Measurements from ENCODE around the gene ADARB2. TPM values are rescaled to one million over a fixed set of nuclear protein-coding genes. Genes with fewer than 3 reads are reported as not detected.
"Not testable (repeated sequence)": the region's sequence is repeated elsewhere in the genome, so short reads cannot be mapped to it uniquely, and the experiment has no call there.

Gene ADARB2
- total and polyA plus RNA-seq, 7 donors, result 0.05 to 0.39 (median 0.15) TPM; not detected in 2

GRCh38 chr10:1538121-1538520 lies 199.2 kb downstream of the ADARB2 start:
- intact Hi-C loops (cut with DNase I), result no loop called here
- peak in 1 of 2 donors; percentile 8 for DNase-seq

DNA sequence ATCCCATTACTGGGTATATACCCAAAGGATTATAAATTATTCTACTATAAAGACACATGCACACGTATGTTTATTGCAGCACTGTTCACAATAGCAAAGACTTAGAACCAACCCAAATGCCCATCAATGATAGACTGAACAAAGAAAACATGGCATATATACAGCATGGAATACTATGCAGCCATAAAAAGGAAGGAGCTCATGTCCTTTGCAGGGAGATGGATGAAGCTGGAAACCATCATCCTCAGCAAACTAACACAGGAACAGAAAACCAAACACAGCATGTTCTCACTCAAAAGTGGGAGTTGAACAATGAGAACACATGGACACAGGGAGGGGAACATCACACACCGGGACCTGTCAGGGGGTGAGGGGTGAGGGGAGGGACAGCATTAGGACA lies 199.9 kb downstream of the ADARB2 start:
- H3K4me1 ChIP-seq; H3K4me3 ChIP-seq; H3K27me3 ChIP-seq (ENCODE audit: insufficient read depth in 3 of 3, low read length in 2 of 3); H3K9me3 ChIP-seq; H3K36me3 ChIP-seq (ENCODE audit: insufficient read depth in 1 of 2, low read depth in 1 of 2); intact Hi-C loops (cut with DNase I); H3K27ac ChIP-seq; ATAC-seq; DNase-seq: not testable (repeated sequence)
- 87 to 100% (median 95%) methylated on average over 1 to 2 of the region's 2 CpGs for WGBS, 3 donors

More at GRCh38 chr10:1538121-1538520, 199.2 kb downstream of the ADARB2 start:
- TF ChIP-seq CTCF (IDR thresholded peaks at IDR 0.05), result no peak
- Histone ChIP-seq H3K27ac (no peak overlapping the region), H3K9me3 (no peaks in the 10 kb centered on the region), H3K27me3 (ENCODE audit: insufficient read depth in 3 of 3, low read length in 2 of 3) (no peaks in the 10 kb centered on the region), H3K4me3 (no peak overlapping the region), H3K36me3 (ENCODE audit: insufficient read depth in 1 of 2, low read depth in 1 of 2) (no peaks in the 10 kb centered on the region), H3K4me1 (no peaks in the 10 kb centered on the region)
- 57 to 67% (median 59%) methylated on average over 8 of the region's 8 CpGs for WGBS, 3 donors
- no peak for ATAC-seq

- no peak for TF ChIP-seq CTCF (IDR thresholded peaks at IDR 0.05)
- no peaks in the 10 kb centered on the region for H3K27me3 ChIP-seq (ENCODE audit: insufficient read depth in 3 of 3, low read length in 2 of 3)
Measured at GRCh38 chr10:1536341-1536740, 201.0 kb downstream of the ADARB2 start.

GRCh38 chr10:1535301-1535965 lies 201.9 kb downstream of the ADARB2 start:
- WGBS, 3 donors, result 75 to 77% (median 75%) methylated on average over 24 of the region's 24 CpGs
- Histone ChIP-seq H3K27ac (no peak overlapping the region), H3K9me3 (no peaks in the 10 kb centered on the region), H3K4me3 (no peak overlapping the region), H3K27me3 (ENCODE audit: insufficient read depth in 3 of 3, low read length in 2 of 3) (no peaks in the 10 kb centered on the region), H3K36me3 (ENCODE audit: insufficient read depth in 1 of 2, low read depth in 1 of 2) (no peaks in the 10 kb centered on the region), H3K4me1 (no peaks in the 10 kb centered on the region)
- TF ChIP-seq CTCF (IDR thresholded peaks at IDR 0.05), result no peak
- peak in 1 of 2 donors; percentile 26 for DNase-seq
- no peak for ATAC-seq
- intact Hi-C loops (cut with DNase I), result no loop called here

More at GRCh38 chr10:1536341-1536740, 201.0 kb downstream of the ADARB2 start:
- Histone ChIP-seq H3K9me3 (no peaks in the 10 kb centered on the region), H3K27ac (no peak overlapping the region), H3K4me3 (no peak overlapping the region), H3K4me1 (no peaks in the 10 kb centered on the region), H3K36me3 (ENCODE audit: insufficient read depth in 1 of 2, low read depth in 1 of 2) (no peaks in the 10 kb centered on the region)
- intact Hi-C loops (cut with DNase I), result no loop called here
- 65 to 86% (median 71%) methylated on average over 7 of the region's 7 CpGs for WGBS, 3 donors
- no peak for ATAC-seq
- DNase-seq, result peak in 1 of 2 donors; percentile 16

- H3K27ac ChIP-seq, result no peak overlapping the region
- H3K27me3 ChIP-seq (ENCODE audit: insufficient read depth in 3 of 3, low read length in 2 of 3), result no peaks in the 10 kb centered on the region
- intact Hi-C loops (cut with DNase I), result no loop called here
- ATAC-seq (no peak), DNase-seq (peak in 1 of 2 donors; percentile 12)
- TF ChIP-seq CTCF (IDR thresholded peaks at IDR 0.05), result no peak
- 88 to 90% (median 89%) methylated on average over 19 of the region's 19 CpGs for WGBS, 3 donors
- H3K9me3 ChIP-seq, result no peaks in the 10 kb centered on the region
- H3K4me1 ChIP-seq, result no peaks in the 10 kb centered on the region
- no peaks in the 10 kb centered on the region for H3K36me3 ChIP-seq (ENCODE audit: insufficient read depth in 1 of 2, low read depth in 1 of 2)
- H3K4me3 ChIP-seq, result no peak overlapping the region
Measured at GRCh38 chr10:1534820-1535219, 202.5 kb downstream of the ADARB2 start.
